ENCODE results near the gene FDXR.

Gene FDXR

GRCh38 chr17:74898376-74898946 lies 25.7 kb upstream of the FDXR start:
- no peak for DNase-seq

DNA sequence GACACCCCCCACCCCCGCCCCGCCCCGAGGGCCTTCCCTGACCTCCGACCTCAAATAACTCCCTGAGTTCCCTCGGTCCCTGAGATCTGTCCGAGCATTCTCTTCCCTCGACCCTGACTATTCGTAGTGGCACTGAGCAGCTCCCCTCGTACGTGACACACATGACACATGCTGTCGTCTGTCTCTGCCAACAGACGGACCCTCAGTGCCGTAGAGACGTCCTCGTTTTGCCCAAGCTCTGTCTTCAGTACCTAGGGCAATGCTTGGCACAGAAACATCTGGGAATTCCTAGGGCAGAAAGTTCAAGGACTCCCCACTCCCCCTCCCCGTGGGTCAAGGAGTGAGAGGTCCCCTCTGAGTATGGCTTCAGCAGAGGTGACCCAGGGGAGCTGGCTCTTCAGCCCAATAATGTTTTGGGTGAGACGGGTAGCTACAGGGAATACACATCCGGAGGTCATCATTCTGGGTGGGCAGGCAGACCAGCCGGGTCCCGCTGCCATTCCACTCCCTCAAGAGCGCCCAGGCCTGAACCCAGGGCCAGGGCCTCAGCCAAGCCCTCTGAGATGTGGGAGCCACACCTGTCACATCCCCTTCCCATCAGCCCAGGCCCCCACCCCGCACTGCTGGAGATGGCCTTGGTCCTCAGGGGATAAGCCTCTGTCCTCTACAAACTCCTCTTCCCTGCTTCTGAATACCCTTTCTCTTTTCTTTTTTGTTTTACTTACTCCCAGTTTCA lies 21.3 kb upstream of the FDXR start:
- no peak for DNase-seq

- no peak for DNase-seq
Observed at GRCh38 chr17:74892974-74893911, 20.4 kb upstream of the FDXR start, which contains the start of gene FADS6. Gene FADS6, minus strand, starts transcription at chr17:74893633. Its CDS starts 38 bp downstream, at chr17:74893595.

DNA sequence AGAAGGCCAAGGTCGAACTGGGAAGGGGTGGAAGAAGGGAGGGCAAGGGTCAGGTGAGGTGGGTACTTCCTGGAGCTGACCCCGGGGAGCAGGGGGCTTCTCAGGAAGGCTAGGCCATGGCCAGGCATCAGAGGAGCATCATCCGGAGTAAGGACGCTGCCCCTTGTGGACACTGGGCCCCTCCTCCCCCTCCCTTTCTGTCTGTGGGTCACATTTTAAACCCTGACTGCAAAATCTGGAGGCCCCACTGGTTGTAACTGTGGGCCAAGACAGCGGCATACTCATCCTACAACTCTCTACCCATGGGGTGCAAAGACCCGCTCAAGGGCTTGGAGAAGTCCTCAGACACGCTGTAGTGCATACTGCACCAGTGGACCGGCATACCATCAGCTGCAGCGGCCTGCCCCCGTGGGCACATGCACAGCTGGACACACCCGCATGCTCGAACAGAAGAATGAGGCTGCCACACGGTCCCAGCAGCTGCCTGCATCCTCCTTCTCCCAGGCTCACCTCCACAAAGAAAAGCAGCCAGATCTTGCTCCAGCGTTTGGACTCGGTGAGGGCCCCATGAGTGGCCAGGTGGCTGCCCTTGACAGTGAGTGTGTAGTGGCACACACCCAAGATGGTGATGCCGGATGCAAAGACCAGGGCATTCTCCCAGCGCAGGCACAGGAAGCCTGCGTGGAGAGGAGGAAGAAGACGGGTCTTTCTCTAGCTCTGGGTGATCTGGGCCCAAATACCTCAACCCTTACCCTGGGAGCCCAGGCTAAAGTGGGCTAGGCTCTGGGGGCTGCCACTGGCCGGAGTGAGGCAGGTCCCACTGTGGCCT lies 19.4 kb upstream of the FDXR start:
- peak; percentile 25 for DNase-seq

GRCh38 chr17:74890554-74890953 lies 17.8 kb upstream of the FDXR start:
- DNase-seq: no peak

- no peak for DNase-seq
Observed at GRCh38 chr17:74888469-74888868, 15.7 kb upstream of the FDXR start.

DNA sequence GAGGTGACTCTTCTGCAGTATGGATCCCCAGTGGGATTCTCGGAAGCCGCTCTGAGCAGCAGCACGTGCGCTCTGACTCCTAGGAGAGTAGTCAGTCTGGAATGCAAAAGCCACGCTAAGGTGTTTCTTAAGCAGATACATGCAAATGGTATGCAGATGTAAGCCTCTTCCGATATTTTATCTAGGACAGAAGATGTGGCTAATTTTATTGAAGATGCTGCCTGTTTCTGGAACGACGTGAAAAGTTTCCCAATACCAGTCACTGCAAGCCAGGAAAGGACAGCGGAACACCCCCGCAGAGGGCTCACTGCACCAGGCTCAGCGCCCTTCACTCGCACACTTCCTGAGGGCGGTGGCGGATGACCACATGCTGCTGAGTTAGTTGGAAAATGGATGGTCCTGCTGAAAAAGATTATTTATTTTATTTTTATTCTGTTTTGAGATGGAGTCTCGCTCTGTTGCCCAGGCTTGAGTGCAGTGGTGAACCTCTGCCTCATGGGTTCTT lies 10.5 kb upstream of the FDXR start:
- DNase-seq: no peak

- no peak for DNase-seq
Observed at GRCh38 chr17:74882517-74883240, 9.9 kb upstream of the FDXR start.

DNA sequence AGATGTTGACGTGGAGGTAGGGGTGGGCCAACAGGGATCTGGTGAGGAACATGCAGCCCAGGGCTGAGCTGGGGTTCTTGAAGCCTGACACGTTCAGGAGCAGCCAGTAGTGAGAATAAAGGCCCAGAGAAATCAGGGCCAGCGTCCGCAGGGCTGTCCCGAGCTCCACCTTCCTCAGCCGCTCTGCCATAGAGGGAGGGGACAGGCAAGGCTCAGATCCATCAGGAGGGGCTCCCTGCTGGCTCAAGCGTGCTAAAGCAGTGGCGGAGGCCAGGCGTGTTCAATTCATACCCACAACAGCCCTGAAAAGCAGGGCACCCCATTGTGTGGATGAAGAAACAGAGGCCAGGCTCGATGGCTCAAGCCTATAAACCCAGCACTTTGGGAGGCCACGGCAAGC lies 8.3 kb upstream of the FDXR start:
- DNase-seq: no peak

- DNase-seq: no peak
Observed at GRCh38 chr17:74879308-74879707, 6.5 kb upstream of the FDXR start.

DNA sequence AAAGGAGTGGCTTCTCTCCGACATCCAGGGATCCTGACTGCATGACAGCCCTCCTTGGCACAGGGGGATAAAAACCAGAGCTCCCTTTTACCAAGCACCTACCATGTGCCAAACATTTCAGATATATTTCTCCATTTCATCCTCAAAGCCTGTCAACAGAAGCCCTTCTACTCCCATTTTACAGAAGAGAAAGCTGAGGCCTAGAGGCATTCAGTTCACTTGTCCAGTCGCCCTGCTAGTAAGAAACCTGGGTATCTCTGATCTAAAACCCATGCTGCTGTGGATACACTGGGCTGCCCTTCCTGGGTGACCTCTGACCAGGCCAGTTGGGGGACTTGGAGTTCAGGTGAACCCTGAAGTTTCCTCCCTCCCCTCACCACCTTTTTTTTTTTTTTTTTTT lies 5.9 kb upstream of the FDXR start:
- no peak for DNase-seq

DNA sequence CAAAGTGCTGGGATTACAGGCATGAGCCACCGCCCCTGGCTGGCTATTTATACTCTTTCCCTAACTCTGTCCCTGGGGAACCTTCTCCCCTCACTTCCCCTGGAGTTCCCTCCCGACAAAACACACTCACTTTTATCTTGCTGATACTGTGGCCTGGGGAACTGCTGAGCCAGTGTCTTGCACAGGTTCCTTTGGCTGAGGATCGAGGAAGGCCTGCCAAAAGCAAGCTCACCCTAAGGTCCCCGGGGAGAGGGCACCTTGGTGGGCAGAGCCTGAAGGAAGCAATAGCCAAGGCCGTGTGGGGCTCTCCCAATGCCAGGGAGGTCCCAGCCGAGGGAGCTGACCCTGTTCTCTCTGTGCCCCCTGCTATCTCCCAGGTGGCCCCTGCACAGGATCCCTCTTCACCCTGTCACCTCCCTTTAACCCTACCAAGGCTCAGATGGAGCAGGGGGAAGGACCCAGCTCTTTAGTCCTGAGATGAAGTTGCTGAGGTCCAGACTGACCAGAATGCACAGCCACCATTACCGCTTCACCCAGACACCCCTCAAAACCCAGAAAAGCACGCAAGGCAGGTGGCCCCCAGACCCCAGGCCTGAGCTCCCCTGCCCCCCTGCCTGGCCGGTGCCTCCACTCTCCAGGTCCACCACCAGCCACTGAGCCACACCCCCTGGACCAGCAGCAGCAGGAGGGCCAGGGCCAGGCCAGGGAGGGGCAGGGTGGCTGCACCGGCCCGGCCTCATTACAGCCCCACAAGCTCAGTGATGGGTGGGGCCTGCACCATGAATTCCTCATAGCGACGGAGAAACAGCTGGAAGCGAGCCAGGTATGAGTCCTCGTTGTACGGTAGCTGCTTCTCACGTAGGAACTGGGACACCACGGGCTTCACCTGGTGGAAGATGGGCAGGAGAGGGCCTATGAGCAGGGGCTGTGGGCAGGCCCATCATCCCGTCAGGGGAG lies 5.1 kb upstream of the FDXR start:
- DNase-seq: no peak

DNA sequence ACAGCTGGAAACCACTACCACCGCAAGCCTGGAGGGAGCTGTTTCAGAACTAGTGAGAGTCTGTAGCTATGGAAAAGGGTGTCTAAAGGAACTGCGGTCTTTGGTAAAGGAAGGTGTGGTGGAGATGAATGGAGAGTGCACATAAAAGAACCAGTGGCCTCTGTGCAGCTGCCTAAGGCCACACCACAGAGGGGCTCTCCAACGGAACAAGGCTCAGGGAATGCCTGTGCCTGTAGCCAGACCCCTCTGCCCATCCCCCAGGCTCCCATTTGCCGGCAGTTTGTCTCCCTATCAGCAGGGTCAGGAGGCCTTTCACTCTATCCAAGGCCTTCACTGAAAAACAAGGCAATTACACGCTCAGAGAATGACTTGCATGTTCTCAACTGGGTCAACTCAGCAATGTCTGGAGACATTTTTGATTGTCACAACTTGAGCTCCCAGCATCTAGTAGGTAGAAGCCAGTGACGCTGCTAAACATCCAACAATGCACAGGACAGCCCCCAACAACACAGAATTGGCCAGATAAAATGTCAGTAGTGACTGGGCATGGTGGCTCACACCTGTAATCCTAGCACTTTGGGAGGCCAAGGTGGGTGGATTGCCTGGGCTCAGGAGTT lies 3.3 kb upstream of the FDXR start:
- no peak for DNase-seq

DNA sequence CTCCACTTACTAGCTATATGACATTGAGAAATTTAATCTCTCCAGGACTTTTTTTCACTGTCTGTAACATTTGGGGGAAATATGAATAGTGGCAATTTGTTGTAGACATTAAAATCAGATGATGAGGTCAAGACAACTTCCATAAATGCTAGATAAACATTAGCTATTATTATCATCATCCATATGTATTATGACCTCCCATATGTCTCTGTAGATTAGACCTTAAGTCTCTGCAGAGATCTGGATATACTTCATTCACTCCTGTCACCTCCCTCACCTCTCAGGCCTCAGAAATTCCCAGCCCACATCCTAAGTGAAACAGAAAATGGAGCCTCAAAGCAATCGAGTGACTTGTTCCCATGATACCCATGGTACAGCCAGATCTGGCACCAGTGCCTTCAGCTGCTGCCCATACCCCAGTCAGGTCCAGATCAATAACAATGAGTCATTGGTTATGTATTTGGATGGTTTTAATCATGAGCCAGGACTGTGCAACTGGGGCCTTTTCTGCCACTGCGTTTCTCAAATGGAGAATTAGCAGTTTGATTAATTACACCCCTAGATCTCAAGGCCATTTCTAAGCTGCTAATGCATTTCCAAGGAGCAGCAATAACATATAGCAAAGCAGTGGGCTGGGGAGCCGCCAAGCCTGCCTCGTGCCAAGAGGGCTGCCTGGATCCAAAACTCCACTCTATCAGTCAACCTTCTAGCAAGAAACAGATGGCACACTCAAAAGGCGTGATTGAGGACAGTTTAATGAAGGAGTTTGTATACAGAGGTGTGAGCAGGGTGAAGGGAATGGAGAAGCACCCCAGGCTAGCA lies 2.6 kb upstream of the FDXR start:
- DNase-seq: no peak

GRCh38 chr17:74874615-74875037 lies 1.8 kb upstream of the FDXR start:
- no peak for DNase-seq

- no peak for DNase-seq
Observed at GRCh38 chr17:74873874-74874614, 1.2 kb upstream of the FDXR start.

- peak; percentile 97 for DNase-seq
Observed at GRCh38 chr17:74873037-74873873, 461 bp upstream of the FDXR start.
